ENCODE data around the gene ZNF555.

ZNF555 gene

GRCh38 chr19:2824129-2824528, 17.1 kb upstream of the ZNF555 start:
- no peak for DNase-seq (ENCODE audit: low read depth in 2 of 2)

DNA sequence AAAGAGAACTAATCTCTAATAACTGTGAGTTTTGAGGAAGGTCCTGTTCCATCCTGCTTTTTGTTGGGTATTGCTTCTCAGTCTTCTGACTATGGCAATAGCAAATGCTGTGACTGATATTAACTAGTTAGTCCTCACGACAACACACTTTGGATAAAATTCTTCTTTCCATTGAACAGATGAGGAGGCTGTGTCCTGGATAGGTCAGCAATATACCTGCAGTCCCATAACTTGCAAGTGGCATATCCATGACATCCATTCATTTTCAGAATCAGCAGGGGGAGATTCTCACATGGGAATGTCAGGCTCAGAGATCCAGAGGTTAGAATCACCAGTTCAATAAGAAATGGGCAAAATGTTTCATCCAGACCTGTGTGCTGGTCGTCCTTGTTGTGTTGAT, 14.3 kb upstream of the ZNF555 start:
- no peak for DNase-seq (ENCODE audit: low read depth in 2 of 2)

DNA sequence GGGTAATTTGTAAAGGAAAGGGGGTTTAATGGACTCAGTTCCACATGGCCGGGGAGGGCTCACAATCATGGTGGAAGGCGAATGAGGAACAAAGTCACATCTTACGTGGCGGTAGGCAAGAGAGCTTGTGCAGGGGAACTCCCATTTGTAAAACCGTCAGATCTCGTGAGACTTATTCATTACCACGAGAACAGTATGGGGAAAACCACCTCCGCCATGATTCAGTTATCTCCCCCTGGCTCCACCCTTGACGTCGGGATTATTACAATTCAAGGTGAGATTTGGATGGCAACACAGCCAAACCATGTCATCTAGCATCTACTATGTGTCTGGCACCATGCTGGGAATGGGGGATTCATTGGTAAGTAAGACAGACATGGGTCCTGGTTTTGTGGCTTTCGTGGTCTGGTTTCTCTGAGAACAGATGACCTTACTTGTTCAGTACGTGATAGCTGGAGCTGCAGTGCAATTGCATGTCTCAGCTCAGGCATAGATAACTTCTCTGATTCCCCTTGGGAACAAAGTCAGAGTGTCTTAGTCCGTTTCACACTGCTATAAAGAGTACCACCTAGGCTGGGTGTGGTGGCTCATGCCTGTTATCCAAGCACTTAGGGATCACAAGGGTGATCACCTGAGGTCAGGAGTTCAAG, 13.3 kb upstream of the ZNF555 start:
- DNase-seq (ENCODE audit: low read depth in 2 of 2): no peak

- DNase-seq (ENCODE audit: low read depth in 2 of 2): no peak
Observed at GRCh38 chr19:2834294-2834871, 6.9 kb upstream of the ZNF555 start.

GRCh38 chr19:2837430-2837829, 3.8 kb upstream of the ZNF555 start:
- DNase-seq (ENCODE audit: low read depth in 2 of 2): no peak

DNA sequence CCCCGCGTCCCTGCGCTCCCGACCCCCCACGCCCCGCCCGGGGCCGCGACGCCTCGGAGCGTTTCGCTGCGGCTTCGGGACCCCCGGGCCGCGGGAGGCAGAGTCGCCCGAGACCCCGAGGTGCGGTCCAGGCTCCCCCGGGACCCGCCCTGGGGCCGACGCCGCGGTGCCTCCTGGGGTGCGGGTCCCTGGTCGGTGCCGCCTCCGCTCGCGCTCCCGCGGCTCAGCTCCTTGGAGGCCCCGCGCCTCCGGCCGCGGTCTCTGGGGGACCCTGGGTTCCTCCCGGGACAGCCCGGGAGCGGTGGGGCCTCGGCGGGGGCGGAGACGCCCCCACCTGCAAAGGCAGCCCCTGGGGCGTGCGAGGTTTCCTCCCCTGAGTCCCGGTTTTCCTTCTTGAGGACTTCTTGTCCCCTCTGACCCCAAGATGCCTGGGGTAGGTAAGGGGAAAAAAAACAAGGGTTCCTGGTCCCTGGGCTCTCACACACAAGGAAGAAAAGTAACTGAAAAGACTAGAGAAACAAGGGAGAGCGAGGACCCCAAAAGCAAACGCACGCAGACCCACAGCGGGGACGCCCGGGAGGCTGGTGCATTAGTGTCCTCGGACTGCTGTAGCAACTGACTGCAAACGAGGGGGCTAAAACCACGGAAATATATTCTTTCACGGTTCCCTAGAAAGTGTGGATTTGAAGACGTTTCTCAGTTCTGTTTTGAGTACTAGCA, 740 bp downstream of the ZNF555 start:
- no peak for DNase-seq (ENCODE audit: low read depth in 2 of 2)

DNA sequence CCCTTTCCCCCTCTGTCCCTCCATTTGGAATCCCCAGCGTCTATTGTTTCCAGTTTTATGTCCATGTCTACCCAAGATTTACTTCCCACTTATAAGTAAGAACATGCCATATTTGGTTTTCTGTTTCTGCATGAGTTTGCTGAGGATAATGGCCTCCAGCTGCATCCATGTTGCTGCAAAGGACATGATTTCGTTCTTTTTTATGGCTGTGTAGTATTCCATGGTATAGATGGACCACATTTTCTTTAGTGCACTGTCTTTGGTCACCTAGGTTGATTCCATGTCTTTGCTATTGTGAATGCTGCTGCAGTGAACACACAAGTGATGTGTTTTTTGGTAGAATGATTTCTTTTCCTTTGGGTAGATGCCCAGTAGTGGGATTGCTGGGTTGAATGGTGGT, 3.8 kb downstream of the ZNF555 start:
- no peak for DNase-seq (ENCODE audit: low read depth in 2 of 2)

GRCh38 chr19:2846180-2846894, 5.1 kb downstream of the ZNF555 start:
- DNase-seq (ENCODE audit: low read depth in 2 of 2): no peak

- DNase-seq (ENCODE audit: low read depth in 2 of 2): no peak
Observed at GRCh38 chr19:2847507-2847906, 6.2 kb downstream of the ZNF555 start.

GRCh38 chr19:2848616-2849015, 7.3 kb downstream of the ZNF555 start:
- DNase-seq (ENCODE audit: low read depth in 2 of 2): no peak

- DNase-seq (ENCODE audit: low read depth in 2 of 2): no peak
Observed at GRCh38 chr19:2850256-2850925, 9.1 kb downstream of the ZNF555 start.

- no peak for DNase-seq (ENCODE audit: low read depth in 2 of 2)
Observed at GRCh38 chr19:2852598-2852997, 11.3 kb downstream of the ZNF555 start.

- no peak for DNase-seq (ENCODE audit: low read depth in 2 of 2)
Observed at GRCh38 chr19:2853015-2853606, 11.8 kb downstream of the ZNF555 start.

- no peak for DNase-seq (ENCODE audit: low read depth in 2 of 2)
Observed at GRCh38 chr19:2854849-2855248, 13.6 kb downstream of the ZNF555 start.

GRCh38 chr19:2856457-2857050, 15.3 kb downstream of the ZNF555 start:
- no peak for DNase-seq (ENCODE audit: low read depth in 2 of 2)

DNA sequence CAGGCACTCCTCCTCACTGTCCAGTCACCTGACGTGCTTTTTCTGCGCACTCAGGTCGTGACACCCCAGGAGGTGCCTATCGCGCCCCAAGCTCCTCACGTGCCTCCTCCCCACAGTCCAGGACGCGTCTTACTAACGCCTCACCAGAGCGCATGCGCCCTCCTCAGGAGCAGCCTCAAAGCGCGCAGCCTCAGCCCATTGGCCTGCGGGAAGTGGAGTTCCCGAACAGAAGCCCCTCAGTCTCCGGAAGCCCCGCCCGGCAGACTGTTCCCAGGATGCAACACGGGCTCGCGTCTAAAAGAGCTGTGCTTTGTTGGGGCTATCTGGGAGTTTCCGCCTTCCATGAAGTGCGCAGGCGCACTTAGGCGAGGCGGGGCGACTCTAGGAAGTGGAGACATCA, 17.6 kb downstream of the ZNF555 start:
- DNase-seq (ENCODE audit: low read depth in 2 of 2): no peak

GRCh38 chr19:2863816-2864215, 22.5 kb downstream of the ZNF555 start:
- no peak for DNase-seq (ENCODE audit: low read depth in 2 of 2)

GRCh38 chr19:2865334-2866100, 24.2 kb downstream of the ZNF555 start:
- DNase-seq (ENCODE audit: low read depth in 2 of 2): no peak

- no peak for DNase-seq (ENCODE audit: low read depth in 2 of 2)
Observed at GRCh38 chr19:2866495-2867024, 25.3 kb downstream of the ZNF555 start.

All from stimulated activated CD8-positive, alpha-beta memory T cell treated with anti-CD3 and anti-CD28 coated beads, Interleukin-15, amount 100 ng/mL, for 4 hours (primary cell).